GM21367 (cell line): ENCODE measurements around the gene OPRL1.

ENCODE experiments used
- ATAC-seq: cut with Tn5 transposase; IDR thresholded peaks from one replicate; pipeline ENCODE4 v1.9.1; 2021; ENCODE audit not compliant: unreplicated experiment

Gene OPRL1

GRCh38 chr20:64139199-64140060, 59.5 kb downstream of the OPRL1 start:
- ATAC-seq = no peak

- ATAC-seq = no peak
Measured at GRCh38 chr20:64140061-64140931, 60.4 kb downstream of the OPRL1 start.

GRCh38 chr20:64140956-64141355, 61.1 kb downstream of the OPRL1 start:
- ATAC-seq = no peak

- no peak for ATAC-seq
Measured at GRCh38 chr20:64142590-64142989, 62.7 kb downstream of the OPRL1 start.

GRCh38 chr20:64143018-64143801, 63.3 kb downstream of the OPRL1 start:
- no peak for ATAC-seq

- no peak for ATAC-seq
Measured at GRCh38 chr20:64144144-64144912, 64.4 kb downstream of the OPRL1 start.

- ATAC-seq = no peak
Measured at GRCh38 chr20:64145458-64146300, 65.8 kb downstream of the OPRL1 start.

- no peak for ATAC-seq
Measured at GRCh38 chr20:64146301-64146935, 66.5 kb downstream of the OPRL1 start.

- no peak for ATAC-seq
Measured at GRCh38 chr20:64146936-64147477, 67.1 kb downstream of the OPRL1 start.

GRCh38 chr20:64148581-64148980, 68.7 kb downstream of the OPRL1 start:
- no peak for ATAC-seq

GRCh38 chr20:64149141-64149540, 69.3 kb downstream of the OPRL1 start:
- no peak for ATAC-seq

- no peak for ATAC-seq
Measured at GRCh38 chr20:64149809-64150560, 70.1 kb downstream of the OPRL1 start.
